ENCODE data around the gene PPIL6. TPM values are rescaled to one million over a fixed set of nuclear protein-coding genes. Genes with fewer than 3 reads are reported as not detected.

Gene PPIL6
- polyA plus RNA-seq, 2 of the 4 experiments (the other 2 are of a cell fraction): 1.6 to 5.0 TPM

DNA sequence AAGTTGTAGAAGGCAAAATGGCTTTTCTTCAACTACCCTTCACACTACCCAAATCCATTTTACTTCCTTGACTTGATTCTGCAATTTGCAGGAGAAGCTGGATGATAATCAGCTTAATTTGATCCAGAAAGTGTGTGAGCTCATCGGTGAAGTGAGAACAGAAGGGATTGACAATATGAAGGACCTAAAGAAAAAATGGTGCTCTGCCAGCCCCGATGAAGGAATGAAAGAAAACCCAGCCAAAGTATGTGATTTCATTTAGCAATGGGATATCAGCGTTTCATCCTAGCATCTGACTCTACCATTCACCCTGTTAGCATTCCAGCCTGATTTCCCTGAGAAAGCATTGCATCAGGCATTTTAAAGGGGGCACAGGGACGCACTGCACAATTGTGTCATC lies 99.6 kb downstream of the PPIL6 start:
- ATAC-seq (no peak), FAIRE-seq (no peak), DNase-seq (ENCODE audit: low read depth in 1 of 2, low spot score in 1 of 2) (no peak)
- CTCF ChIA-PET: no interaction called here
- POLR2A ChIA-PET: no interaction called here
- no peaks in the 10 kb centered on the region for H3K9me3 ChIP-seq
- 84% methylated on average over 4 of the region's 4 CpGs for WGBS (ENCODE audit: missing lambda C conversion rate)
- H3K27ac ChIP-seq: no peak overlapping the region
- H3K4me2 ChIP-seq: no peak overlapping the region
- H3K4me3 ChIP-seq: no peak overlapping the region
- peaks cover 16% of the 10 kb centered on the region for H3K4me1 ChIP-seq
- no peak for TF ChIP-seq TFCP2L1 (CRISPR knock-in tag; IDR thresholded peaks at IDR 0.05)
- TF ChIP-seq RARB (CRISPR knock-in tag; IDR thresholded peaks at IDR 0.05): no peak
- TF ChIP-seq HMGXB4 (CRISPR knock-in tag; IDR thresholded peaks at IDR 0.05; ENCODE audit: borderline replicate concordance): no peak

Other genes starting within 250 kb of the PPIL6 start
- gene CD164, start 58.2 kb downstream of the PPIL6 start, polyA plus RNA-seq (2011; rRNA removed): 171 and 174 TPM in 2 replicates
- 90.4 to 94.0 TPM (median 91.1 TPM) in 3 replicates for gene CD164, start 58.2 kb downstream of the PPIL6 start, polyA plus RNA-seq (2017; fragmentation: RNase III; extraction: RNeasy Plus Mini Kit Qiagen cat#74134 plus additional on column Dnase treatment)
- gene SMPD2, start 96 bp upstream of the PPIL6 start, polyA plus RNA-seq (2011; rRNA removed): 9.6 and 13.1 TPM in 2 replicates
- 10.0 to 10.7 TPM (median 10.6 TPM) in 3 replicates for gene SMPD2, start 96 bp upstream of the PPIL6 start, polyA plus RNA-seq (2017; fragmentation: RNase III; extraction: RNeasy Plus Mini Kit Qiagen cat#74134 plus additional on column Dnase treatment)
- gene MICAL1, start 15.1 kb upstream of the PPIL6 start, polyA plus RNA-seq (2011; rRNA removed): 14.1 and 14.9 TPM in 2 replicates
- 13.4 to 20.3 TPM (median 16.9 TPM) in 3 replicates for gene MICAL1, start 15.1 kb upstream of the PPIL6 start, polyA plus RNA-seq (2017; fragmentation: RNase III; extraction: RNeasy Plus Mini Kit Qiagen cat#74134 plus additional on column Dnase treatment)
- 5.2 and 5.4 TPM in 2 replicates for gene ZBTB24, start 42.6 kb upstream of the PPIL6 start, polyA plus RNA-seq (2011; rRNA removed)
- gene ZBTB24, start 42.6 kb upstream of the PPIL6 start, polyA plus RNA-seq (2017; fragmentation: RNase III; extraction: RNeasy Plus Mini Kit Qiagen cat#74134 plus additional on column Dnase treatment): 4.3 to 4.5 TPM (median 4.5 TPM) in 3 replicates

All from A549 (cell line).